Muscle layer of colon (tissue), 2 donors: ENCODE results near the gene DNAJC3.
A peak's percentile ranks its signal among the peaks of the same experiment; 100 is the strongest.

Experiments used
- H3K27ac ChIP-seq: one replicate; pipeline ENCODE4 v1.7.0; 2013; ENCODE audit warnings: low read depth, mild to moderate bottlenecking, low read length, moderate library complexity
- H3K27me3 ChIP-seq, 2 donors: one replicate each; pipeline ENCODE4 v1.7.0; 2013; ENCODE audit warnings: low read length in 2 of 2, mild to moderate bottlenecking in 2 of 2; ENCODE audit not compliant: insufficient read depth in 2 of 2, control insufficient read depth in 1 of 2
- H3K36me3 ChIP-seq: one replicate; pipeline ENCODE4 v1.7.0; 2013; ENCODE audit warnings: mild to moderate bottlenecking, low read length; ENCODE audit not compliant: insufficient read depth
- H3K4me1 ChIP-seq: one replicate; pipeline ENCODE4 v1.7.0; 2013; ENCODE audit warnings: mild to moderate bottlenecking, low read length; ENCODE audit not compliant: insufficient read depth
- H3K4me3 ChIP-seq, 2 donors: one replicate each; pipeline ENCODE4 v1.7.0; 2013; ENCODE audit warnings: low read length in 2 of 2, low read depth in 1 of 2, mild to moderate bottlenecking in 1 of 2, moderate library complexity in 1 of 2
- H3K9ac ChIP-seq: one replicate; pipeline ENCODE4 v1.7.0; 2013; ENCODE audit warnings: low read length
- H3K9me3 ChIP-seq: one replicate; pipeline ENCODE4 v1.7.0; 2013; ENCODE audit warnings: mild to moderate bottlenecking, low read length
- donor health status: abdominal sarcoma.
- donor health status: Adenocarcinoma of cecum.

The DNAJC3 gene

DNA sequence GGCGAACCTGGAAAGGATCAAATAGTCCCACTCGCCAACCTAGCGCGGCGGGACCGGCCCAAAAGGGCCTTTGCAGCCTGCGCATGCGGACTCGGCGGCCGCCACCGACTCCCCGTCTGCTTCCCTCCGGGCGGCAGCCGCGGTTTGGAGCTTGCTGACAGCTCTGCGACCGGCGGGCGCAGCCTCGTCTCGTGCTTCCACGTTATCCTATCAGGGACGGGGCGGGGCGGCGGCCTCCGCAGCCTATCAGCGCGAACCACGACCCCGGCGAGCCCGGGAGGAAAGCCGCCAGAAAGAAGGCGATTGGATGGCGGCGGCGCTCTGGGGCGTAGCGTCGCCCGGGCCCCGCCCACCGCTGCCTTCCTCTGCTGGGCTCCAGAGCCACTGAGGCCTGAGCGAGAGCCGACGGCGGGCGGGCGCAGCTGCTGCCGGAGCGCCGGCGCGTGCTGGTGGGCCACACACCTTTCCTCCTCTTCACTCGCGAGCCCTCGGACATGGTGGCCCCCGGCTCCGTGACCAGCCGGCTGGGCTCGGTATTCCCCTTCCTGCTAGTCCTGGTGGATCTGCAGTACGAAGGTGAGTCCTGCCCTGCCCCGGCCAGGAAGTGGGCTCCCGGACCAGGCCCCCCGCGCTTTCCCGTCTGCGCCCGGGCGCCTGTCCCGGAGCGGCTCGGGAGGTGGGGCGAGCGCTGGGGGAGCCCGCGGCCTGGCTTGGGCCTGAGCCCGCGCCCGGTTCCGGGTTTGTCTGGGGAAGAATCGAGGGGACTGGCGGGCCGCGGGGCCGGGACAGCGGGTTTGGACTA lies at the start of gene DNAJC3:
Gene DNAJC3 (plus strand): TSS at position 378 of the 802 bp plus-strand sequence. CDS start 117 bp downstream, at position 495.
- Histone ChIP-seq H3K27me3 (no peaks in the 10 kb centered on the region), H3K4me1 (peaks cover 22% of the 10 kb centered on the region), H3K9ac (peak within 1 kb of the TSS; percentile 93), H3K9me3 (no peaks in the 10 kb centered on the region), H3K4me3 (peak within 1 kb of the TSS; percentile 84 to 94), H3K27ac (peak within 1 kb of the TSS; percentile 91), H3K36me3 (no peaks in the 10 kb centered on the region)

DNA sequence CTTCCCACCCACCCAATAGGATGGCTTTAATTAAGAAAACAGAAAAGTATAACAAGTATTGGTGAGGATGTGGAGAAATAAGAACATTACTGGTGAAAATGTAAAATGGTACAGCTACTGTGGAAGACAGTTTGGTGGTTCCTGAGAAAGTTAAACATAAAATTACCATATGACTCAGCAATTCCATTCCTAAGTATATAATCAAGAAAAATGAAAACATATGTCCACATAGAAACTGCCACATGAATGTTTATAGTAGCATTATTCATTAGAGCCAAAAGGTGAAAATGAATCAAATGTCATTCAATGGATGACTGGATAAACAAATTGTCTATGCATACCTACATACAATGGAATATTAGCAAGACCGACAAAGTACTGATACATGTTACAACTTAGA lies 49.3 kb upstream of the DNAJC3 start:
- Histone ChIP-seq H3K27ac (no peak overlapping the region), H3K4me3 (no peak overlapping the region), H3K36me3 (peaks cover 47% of the 10 kb centered on the region), H3K9me3 (no peaks in the 10 kb centered on the region), H3K27me3 (no peaks in the 10 kb centered on the region), H3K4me1 (no peaks in the 10 kb centered on the region), H3K9ac (no peak overlapping the region)

DNA sequence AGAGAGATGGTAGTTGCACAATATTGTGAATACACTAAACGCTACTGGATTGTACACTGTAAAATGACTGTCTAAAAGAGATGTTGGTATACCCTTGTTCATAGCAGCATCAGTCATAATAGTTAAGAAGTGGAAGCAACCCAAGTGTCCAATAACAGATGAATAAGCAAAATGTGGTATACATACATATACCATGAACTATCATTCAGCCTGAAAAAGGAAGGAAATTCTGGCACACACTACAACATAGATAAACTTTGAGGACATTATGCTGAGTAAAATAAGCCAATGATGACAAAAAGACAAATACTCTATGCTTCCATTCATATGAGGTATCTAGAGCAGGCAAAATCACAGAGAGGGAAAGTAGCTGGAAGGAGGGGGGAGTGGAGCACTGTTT lies 48.5 kb upstream of the DNAJC3 start:
- H3K4me1 ChIP-seq = no peaks in the 10 kb centered on the region
- H3K27me3 ChIP-seq = no peaks in the 10 kb centered on the region
- no peak overlapping the region for H3K9ac ChIP-seq
- H3K36me3 ChIP-seq = peaks cover 55% of the 10 kb centered on the region
- no peak overlapping the region for H3K4me3 ChIP-seq
- H3K9me3 ChIP-seq = no peaks in the 10 kb centered on the region
- H3K27ac ChIP-seq = no peak overlapping the region

DNA sequence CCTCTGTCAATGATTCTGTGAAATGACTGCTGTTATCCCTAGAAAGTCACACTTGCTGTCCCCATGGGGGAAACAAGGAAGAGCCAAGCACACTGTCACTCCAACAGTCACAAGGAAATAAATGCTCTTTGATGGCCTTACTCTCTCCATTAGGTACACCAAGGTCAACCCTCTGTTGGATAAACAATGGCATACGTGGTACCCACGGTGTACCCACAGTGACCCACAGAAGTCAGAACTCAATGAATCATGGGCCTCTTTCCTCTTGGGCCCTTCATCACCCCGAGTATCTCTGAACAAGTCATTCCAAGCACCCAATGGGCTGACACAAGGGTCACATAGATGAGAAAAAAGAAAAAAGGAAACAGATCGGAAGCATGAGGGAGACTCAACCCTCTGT lies 47.9 kb upstream of the DNAJC3 start:
- no peaks in the 10 kb centered on the region for H3K27me3 ChIP-seq
- no peaks in the 10 kb centered on the region for H3K9me3 ChIP-seq
- no peak overlapping the region for H3K27ac ChIP-seq
- no peaks in the 10 kb centered on the region for H3K4me1 ChIP-seq
- H3K4me3 ChIP-seq = no peak overlapping the region
- H3K9ac ChIP-seq = no peak overlapping the region
- peaks cover 56% of the 10 kb centered on the region for H3K36me3 ChIP-seq

- H3K27ac ChIP-seq = no peak overlapping the region
- no peak overlapping the region for H3K9ac ChIP-seq
- H3K36me3 ChIP-seq = peaks cover 49% of the 10 kb centered on the region
- no peaks in the 10 kb centered on the region for H3K9me3 ChIP-seq
- no peak overlapping the region for H3K4me3 ChIP-seq
- H3K27me3 ChIP-seq = no peaks in the 10 kb centered on the region
- H3K4me1 ChIP-seq = no peaks in the 10 kb centered on the region
Measured at GRCh38 chr13:95630593-95630992, 46.3 kb upstream of the DNAJC3 start.

DNA sequence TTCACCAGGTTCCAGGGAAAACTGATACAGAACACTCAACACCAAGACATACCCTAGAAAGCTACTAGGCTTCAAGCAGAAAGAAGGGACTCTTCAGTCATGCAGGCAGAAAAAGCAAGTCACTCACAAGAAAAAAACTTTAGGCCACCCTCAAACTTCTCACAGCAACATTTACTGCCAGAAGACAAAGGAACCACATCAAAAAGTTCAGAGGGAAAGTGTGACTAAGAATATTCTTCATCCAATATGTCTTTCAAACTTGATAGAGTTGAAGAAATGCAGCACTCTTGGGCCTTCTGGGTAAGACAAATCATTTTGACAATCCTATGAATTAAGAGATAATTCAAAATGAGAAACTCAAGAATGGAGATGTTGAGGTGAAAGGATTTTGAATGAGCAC lies 40.1 kb upstream of the DNAJC3 start:
- Histone ChIP-seq H3K27me3 (no peaks in the 10 kb centered on the region), H3K9me3 (no peaks in the 10 kb centered on the region), H3K9ac (no peak overlapping the region), H3K36me3 (peaks cover 17% of the 10 kb centered on the region), H3K4me3 (no peak overlapping the region), H3K4me1 (peaks cover 12% of the 10 kb centered on the region), H3K27ac (no peak overlapping the region)

DNA sequence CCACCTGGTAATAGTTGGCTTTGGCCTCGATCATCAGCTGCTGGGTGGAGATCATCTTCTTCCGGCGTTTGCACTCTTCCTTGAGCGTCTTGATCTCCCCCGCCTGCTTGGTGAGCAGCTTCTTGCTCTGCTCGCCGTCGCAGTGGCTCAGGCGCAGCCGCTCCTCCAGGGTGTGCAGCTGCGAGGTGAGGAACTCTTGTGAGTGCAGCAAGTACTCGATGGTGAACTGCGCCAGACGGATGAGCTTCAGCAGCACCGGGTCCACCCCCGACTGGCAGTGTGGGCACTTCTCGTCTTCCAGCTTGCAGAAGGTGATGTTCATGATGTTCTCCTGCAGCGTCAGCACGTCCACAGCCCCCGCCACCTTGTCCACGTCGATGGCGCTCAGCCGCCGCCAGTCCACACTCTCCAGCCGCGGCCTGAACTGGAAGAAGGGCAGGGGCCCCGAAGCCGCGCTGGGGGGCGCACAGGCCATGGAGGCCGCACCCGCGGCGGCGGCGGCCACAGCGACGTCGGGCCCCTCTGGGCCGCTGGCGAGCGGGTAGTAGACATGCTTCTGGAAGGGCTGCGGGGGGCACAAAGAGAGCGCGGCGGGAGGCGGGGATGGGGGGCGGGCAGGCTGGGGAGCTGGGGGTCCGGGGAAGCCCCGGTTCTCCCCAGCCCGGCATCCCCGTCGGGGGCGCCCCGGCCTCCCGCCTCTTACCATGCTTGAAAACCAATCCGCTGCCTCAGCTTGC lies 35.5 kb upstream of the DNAJC3 start:
- Histone ChIP-seq H3K36me3 (no peaks in the 10 kb centered on the region), H3K4me1 (peaks cover 23% of the 10 kb centered on the region), H3K9ac (no peak overlapping the region), H3K27me3 (no peaks in the 10 kb centered on the region), H3K4me3 (peak overlapping the region; percentile 21 to 56), H3K9me3 (no peaks in the 10 kb centered on the region), H3K27ac (no peak overlapping the region)

DNA sequence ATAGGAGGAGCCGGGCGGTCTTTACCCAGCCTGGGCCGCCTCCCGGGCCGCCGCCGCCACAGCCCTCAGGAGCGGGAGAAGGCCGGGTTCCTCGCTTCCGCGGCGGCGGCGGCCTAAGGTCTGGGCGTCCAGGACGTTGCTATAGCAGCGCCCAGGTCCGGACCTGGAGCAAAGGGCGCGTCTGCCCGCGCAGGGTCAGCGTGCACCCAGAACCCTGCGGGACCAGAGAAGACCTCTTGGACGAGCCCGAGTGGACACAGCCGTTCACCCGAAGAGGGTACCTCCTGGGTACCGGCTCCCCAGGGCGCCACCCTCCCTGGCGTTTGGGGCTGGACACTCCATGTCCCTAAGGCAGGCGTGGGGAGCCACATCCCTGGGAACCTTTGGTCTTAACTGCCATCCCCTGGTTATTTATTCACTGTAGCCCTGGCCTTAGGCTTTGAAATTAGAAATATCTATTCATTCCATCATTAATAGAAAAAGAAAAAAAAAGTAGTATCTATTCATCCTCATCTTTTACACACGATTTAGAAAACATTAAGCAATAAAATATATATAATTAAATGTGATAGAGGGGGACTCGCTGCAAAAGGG lies 34.8 kb upstream of the DNAJC3 start:
- peaks cover 23% of the 10 kb centered on the region for H3K4me1 ChIP-seq
- no peak overlapping the region for H3K27ac ChIP-seq
- H3K9me3 ChIP-seq = no peaks in the 10 kb centered on the region
- H3K36me3 ChIP-seq = no peaks in the 10 kb centered on the region
- H3K27me3 ChIP-seq = no peaks in the 10 kb centered on the region
- peak overlapping the region; percentile 36 to 56 for H3K4me3 ChIP-seq
- H3K9ac ChIP-seq = no peak overlapping the region

GRCh38 chr13:95642999-95643398 lies 33.9 kb upstream of the DNAJC3 start:
- no peak overlapping the region for H3K9ac ChIP-seq
- no peaks in the 10 kb centered on the region for H3K9me3 ChIP-seq
- peak overlapping the region in 1 of 2 donors; percentile 76 for H3K4me3 ChIP-seq
- H3K27me3 ChIP-seq = no peaks in the 10 kb centered on the region
- H3K36me3 ChIP-seq = no peaks in the 10 kb centered on the region
- peak overlapping the region; percentile 79 for H3K27ac ChIP-seq
- H3K4me1 ChIP-seq = peaks cover 23% of the 10 kb centered on the region

GRCh38 chr13:95643571-95643935 lies 33.4 kb upstream of the DNAJC3 start:
- Histone ChIP-seq H3K9ac (no peak overlapping the region), H3K4me1 (peaks cover 23% of the 10 kb centered on the region), H3K36me3 (no peaks in the 10 kb centered on the region), H3K27me3 (no peaks in the 10 kb centered on the region), H3K4me3 (peak overlapping the region; percentile 76 to 88), H3K27ac (peak overlapping the region; percentile 79), H3K9me3 (no peaks in the 10 kb centered on the region)

DNA sequence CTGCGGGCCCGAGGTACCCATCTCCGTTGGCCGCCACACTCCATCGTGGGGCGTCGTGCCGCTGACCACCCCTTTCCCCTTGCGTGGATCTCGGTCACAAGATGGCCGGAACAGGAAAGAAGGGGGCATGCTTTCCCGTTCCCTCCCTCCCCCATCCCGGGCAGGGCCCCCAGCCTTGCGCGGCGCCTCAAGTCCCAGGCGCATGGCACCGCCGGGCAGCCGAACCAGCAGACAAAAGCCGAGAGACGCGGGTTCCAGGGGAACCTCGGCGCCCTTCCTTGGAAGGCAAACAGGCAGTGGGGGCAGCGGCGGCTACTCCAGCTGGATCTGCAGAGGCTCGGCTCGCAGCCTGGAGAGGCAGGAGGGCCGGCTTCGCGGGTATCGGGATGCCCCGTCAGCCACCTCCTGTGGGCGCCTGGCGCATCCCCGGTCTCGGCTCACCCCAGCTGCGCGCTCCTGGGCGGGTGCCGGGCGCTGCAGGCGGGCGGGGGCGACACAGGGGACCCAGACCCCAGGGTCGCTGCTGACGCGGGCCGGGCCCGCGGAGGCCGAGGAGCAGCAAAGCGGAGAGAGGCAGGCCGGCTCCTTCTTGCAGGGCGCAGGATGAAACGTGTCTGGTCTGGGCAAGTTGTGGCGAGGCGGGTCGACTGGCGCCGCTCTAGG lies 32.9 kb upstream of the DNAJC3 start:
- Histone ChIP-seq H3K4me1 (peaks cover 23% of the 10 kb centered on the region), H3K36me3 (no peaks in the 10 kb centered on the region), H3K4me3 (peak overlapping the region; percentile 76 to 88), H3K27me3 (no peaks in the 10 kb centered on the region), H3K9me3 (no peaks in the 10 kb centered on the region), H3K27ac (peak overlapping the region; percentile 79), H3K9ac (no peak overlapping the region)
